HUES48 (cell line): Measurements from ENCODE around the gene DOCK9.
"Not testable (repeated sequence)": the region's sequence is repeated elsewhere in the genome, so short reads cannot be mapped to it uniquely, and the experiment has no call there.

Experiments used
- H3K27ac ChIP-seq: one replicate; pipeline ENCODE4 v1.7.0; 2013; ENCODE audit warnings: low read depth, low read length, inconsistent platforms
- H3K27me3 ChIP-seq: 2 replicates; pipeline ENCODE4 v1.6.1; 2013; ENCODE audit warnings: mild to moderate bottlenecking, low read length; ENCODE audit not compliant: control insufficient read depth, insufficient read depth
- H3K36me3 ChIP-seq: 2 replicates; pipeline ENCODE4 v1.6.1; 2013; ENCODE audit warnings: low read length; ENCODE audit not compliant: control insufficient read depth, insufficient read depth
- H3K4me1 ChIP-seq: 2 replicates; pipeline ENCODE4 v1.6.1; 2013; ENCODE audit warnings: mild to moderate bottlenecking, low read length; ENCODE audit not compliant: control insufficient read depth, insufficient read depth
- H3K4me3 ChIP-seq: 2 replicates; pipeline ENCODE4 v1.5.1; 2013; ENCODE audit warnings: mild to moderate bottlenecking, low read depth, low read length
- H3K9ac ChIP-seq: 2 replicates; pipeline ENCODE4 v1.6.1; 2013; ENCODE audit warnings: mild to moderate bottlenecking, low read depth, low read length, moderate library complexity
- H3K9me3 ChIP-seq: 2 replicates; pipeline ENCODE4 v1.6.1; 2013; ENCODE audit warnings: low read length; ENCODE audit not compliant: control insufficient read depth, insufficient read depth

DOCK9 gene

GRCh38 chr13:98894814-98895213, 83.0 kb downstream of the DOCK9 start:
- H3K36me3 ChIP-seq, H3K27ac ChIP-seq, H3K27me3 ChIP-seq, H3K9ac ChIP-seq, H3K4me3 ChIP-seq, H3K9me3 ChIP-seq: not testable (repeated sequence)
- H3K4me1 ChIP-seq = peaks cover 19% of the 10 kb centered on the region

DNA sequence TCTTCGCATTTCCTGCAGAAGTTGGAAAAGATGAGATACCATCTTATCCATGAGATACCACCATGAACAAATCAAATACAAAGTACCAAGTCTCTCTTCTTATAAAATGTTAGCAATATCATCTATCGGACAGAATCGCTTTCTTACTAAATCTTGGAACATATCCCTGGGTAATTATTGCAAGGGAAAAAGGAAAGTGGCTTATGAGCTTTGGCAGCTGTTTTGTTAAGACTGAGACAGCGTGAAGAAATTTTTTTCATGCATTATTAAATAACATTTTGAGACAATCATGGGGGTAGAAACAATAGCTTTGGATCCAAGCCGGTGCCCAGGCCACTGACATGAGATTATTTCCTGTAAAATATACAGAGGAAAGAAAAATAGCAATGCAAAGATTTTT, 84.5 kb downstream of the DOCK9 start:
- H3K27ac ChIP-seq = no peak overlapping the region
- no peaks in the 10 kb centered on the region for H3K9me3 ChIP-seq
- peaks cover 29% of the 10 kb centered on the region for H3K4me1 ChIP-seq
- no peaks in the 10 kb centered on the region for H3K36me3 ChIP-seq
- H3K27me3 ChIP-seq = no peaks in the 10 kb centered on the region
- H3K4me3 ChIP-seq = no peak overlapping the region
- H3K9ac ChIP-seq = no peak overlapping the region

DNA sequence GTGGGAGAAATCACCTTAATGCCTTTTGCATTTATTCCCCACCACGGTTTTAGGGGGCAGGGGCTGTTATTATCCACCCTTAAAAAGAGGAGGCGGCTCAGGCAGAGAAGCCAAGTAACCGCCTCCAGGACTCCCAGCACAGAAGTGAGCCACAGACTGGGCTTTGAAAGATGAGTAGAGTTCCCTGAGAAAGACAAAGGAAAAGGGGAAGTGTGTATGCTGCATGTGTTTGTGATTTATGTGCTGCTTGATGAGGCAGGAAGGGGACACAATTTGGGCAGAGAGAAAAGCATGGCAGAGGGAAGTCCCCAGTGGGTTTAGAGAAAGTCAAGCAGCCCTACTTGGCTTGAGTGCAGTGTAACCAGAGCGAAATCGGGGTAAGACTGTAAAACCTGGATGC, 85.0 kb downstream of the DOCK9 start:
- no peaks in the 10 kb centered on the region for H3K27me3 ChIP-seq
- H3K4me1 ChIP-seq = peaks cover 34% of the 10 kb centered on the region
- no peaks in the 10 kb centered on the region for H3K36me3 ChIP-seq
- no peak overlapping the region for H3K4me3 ChIP-seq
- no peak overlapping the region for H3K9ac ChIP-seq
- no peak overlapping the region for H3K27ac ChIP-seq
- no peaks in the 10 kb centered on the region for H3K9me3 ChIP-seq

- Histone ChIP-seq H3K9ac (no peak overlapping the region), H3K4me3 (no peak overlapping the region), H3K36me3 (no peaks in the 10 kb centered on the region), H3K4me1 (peaks cover 37% of the 10 kb centered on the region), H3K27me3 (no peaks in the 10 kb centered on the region), H3K9me3 (no peaks in the 10 kb centered on the region), H3K27ac (no peak overlapping the region)
These were observed 85.8 kb downstream of the DOCK9 start for GRCh38 chr13:98892077-98892476.

GRCh38 chr13:98890925-98891324, 86.9 kb downstream of the DOCK9 start:
- Histone ChIP-seq H3K4me3 (no peak overlapping the region), H3K27me3 (no peaks in the 10 kb centered on the region), H3K9ac (no peak overlapping the region), H3K36me3 (no peaks in the 10 kb centered on the region), H3K9me3 (no peaks in the 10 kb centered on the region), H3K27ac (no peak overlapping the region), H3K4me1 (peaks cover 45% of the 10 kb centered on the region)

- H3K36me3 ChIP-seq = no peaks in the 10 kb centered on the region
- H3K4me1 ChIP-seq = peaks cover 48% of the 10 kb centered on the region
- H3K27ac ChIP-seq = no peak overlapping the region
These were observed 87.7 kb downstream of the DOCK9 start for GRCh38 chr13:98890186-98890585.

DNA sequence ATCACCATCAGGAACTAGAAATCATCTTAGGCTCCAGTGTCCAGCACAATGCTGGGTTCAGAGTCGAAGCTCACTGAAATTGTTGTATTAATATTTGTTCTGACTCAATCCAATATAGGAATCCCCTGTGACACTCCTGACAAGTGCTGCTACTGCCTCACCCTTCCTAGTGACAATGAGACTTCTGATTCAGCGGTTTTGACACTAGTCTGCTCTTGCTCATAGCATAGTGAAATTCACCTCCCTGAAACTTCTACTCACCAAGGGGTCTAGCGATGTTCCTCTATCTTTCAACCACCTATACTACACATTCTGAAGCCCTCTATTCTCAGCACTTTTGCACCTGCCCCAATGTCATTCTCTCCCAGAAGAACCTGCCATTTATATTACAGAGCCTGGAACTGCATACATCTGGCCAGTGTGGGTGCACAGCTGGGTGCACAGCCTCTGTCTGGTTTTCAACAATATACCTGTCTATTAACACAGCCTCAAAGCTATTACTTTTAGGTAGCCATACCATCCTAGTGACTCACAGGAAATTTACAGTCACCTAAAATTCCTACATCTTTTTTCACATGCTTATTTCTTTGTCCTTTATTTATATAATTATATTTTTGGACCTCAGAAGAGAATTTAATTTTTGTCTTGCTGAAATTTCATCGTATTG, 88.3 kb downstream of the DOCK9 start:
- peaks cover 48% of the 10 kb centered on the region for H3K4me1 ChIP-seq
- H3K9me3 ChIP-seq = no peaks in the 10 kb centered on the region
- no peak overlapping the region for H3K9ac ChIP-seq
- H3K27me3 ChIP-seq = no peaks in the 10 kb centered on the region
- no peaks in the 10 kb centered on the region for H3K36me3 ChIP-seq
- no peak overlapping the region for H3K4me3 ChIP-seq
- no peak overlapping the region for H3K27ac ChIP-seq

More at GRCh38 chr13:98890186-98890585, 87.7 kb downstream of the DOCK9 start:
- Histone ChIP-seq H3K9me3 (no peaks in the 10 kb centered on the region), H3K27me3 (no peaks in the 10 kb centered on the region), H3K9ac (no peak overlapping the region), H3K4me3 (no peak overlapping the region)

GRCh38 chr13:98888890-98889279, 89.0 kb downstream of the DOCK9 start:
- Histone ChIP-seq H3K27me3 (no peaks in the 10 kb centered on the region), H3K36me3 (no peaks in the 10 kb centered on the region), H3K9me3 (no peaks in the 10 kb centered on the region)

GRCh38 chr13:98888222-98888889, 89.5 kb downstream of the DOCK9 start:
- no peaks in the 10 kb centered on the region for H3K36me3 ChIP-seq
- H3K27me3 ChIP-seq = no peaks in the 10 kb centered on the region
- H3K4me1 ChIP-seq = peaks cover 44% of the 10 kb centered on the region
- H3K27ac ChIP-seq = peak overlapping the region; percentile 5
- no peaks in the 10 kb centered on the region for H3K9me3 ChIP-seq
- H3K4me3 ChIP-seq = no peak overlapping the region
- no peak overlapping the region for H3K9ac ChIP-seq

More at GRCh38 chr13:98888890-98889279, 89.0 kb downstream of the DOCK9 start:
- Histone ChIP-seq H3K4me1 (peaks cover 48% of the 10 kb centered on the region), H3K27ac (no peak overlapping the region), H3K9ac (no peak overlapping the region), H3K4me3 (no peak overlapping the region)

GRCh38 chr13:98886587-98887230, 91.2 kb downstream of the DOCK9 start:
- Histone ChIP-seq H3K9me3 (no peaks in the 10 kb centered on the region), H3K27me3 (no peaks in the 10 kb centered on the region), H3K4me1 (peaks cover 29% of the 10 kb centered on the region), H3K4me3 (no peak overlapping the region), H3K27ac (no peak overlapping the region), H3K36me3 (0 out of 2 replicates have a peak, but pooled peaks cover 4% of the 10 kb centered on the region), H3K9ac (no peak overlapping the region)

GRCh38 chr13:98885600-98885999, 92.3 kb downstream of the DOCK9 start:
- Histone ChIP-seq H3K27ac (no peak overlapping the region), H3K27me3 (no peaks in the 10 kb centered on the region), H3K9me3 (no peaks in the 10 kb centered on the region), H3K36me3 (0 out of 2 replicates have a peak, but pooled peaks cover 4% of the 10 kb centered on the region), H3K9ac (no peak overlapping the region), H3K4me3 (no peak overlapping the region), H3K4me1 (peaks cover 29% of the 10 kb centered on the region)
